ENCODE results near the gene NCR2. TPM values are rescaled to one million over a fixed set of nuclear protein-coding genes. Genes with fewer than 3 reads are reported as not detected.

The NCR2 gene, protein sequence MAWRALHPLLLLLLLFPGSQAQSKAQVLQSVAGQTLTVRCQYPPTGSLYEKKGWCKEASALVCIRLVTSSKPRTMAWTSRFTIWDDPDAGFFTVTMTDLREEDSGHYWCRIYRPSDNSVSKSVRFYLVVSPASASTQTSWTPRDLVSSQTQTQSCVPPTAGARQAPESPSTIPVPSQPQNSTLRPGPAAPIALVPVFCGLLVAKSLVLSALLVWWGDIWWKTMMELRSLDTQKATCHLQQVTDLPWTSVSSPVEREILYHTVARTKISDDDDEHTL
- total RNA-seq (2014; rRNA removed; shearing (Covaris generic)) (not detected in 2 replicates), total RNA-seq (2022) (not detected in 2 replicates), Bru-seq, nascent RNA (not detected), BruChase-seq, experiment 1, labeled RNA remaining after a 6-hour chase (not detected), BruChase-seq, experiment 2, labeled RNA remaining after a 2-hour chase (not detected)
- long read RNA-seq, result 0 reads

GRCh38 chr6:41335296-41335695, at the start of gene NCR2:
Gene NCR2, plus strand, starts transcription at chr6:41335608. Its CDS starts 269 bp downstream, at chr6:41335877.
- Histone ChIP-seq H4K20me1 (ENCODE audit: insufficient read depth, low read length) (no peaks in the 10 kb centered on the region), H3K27ac (ENCODE audit: low read depth, low read length, poor library complexity, severe bottlenecking) (no peak within 1 kb of the TSS), H3K4me3 (ENCODE audit: low read depth, low read length, poor library complexity, severe bottlenecking) (no peak within 1 kb of the TSS), H3K36me3 (ENCODE audit: insufficient read depth, low read length) (no peaks in the 10 kb centered on the region), H3K4me2 (ENCODE audit: low read length) (peak within 1 kb of the TSS; percentile 33), H2AFZ (ENCODE audit: low read length) (peak within 1 kb of the TSS; percentile 44; the same call in 1 of the 2 replicates), H3K4me1 (ENCODE audit: insufficient read depth, low read length, poor library complexity, severe bottlenecking) (peaks cover 14% of the 10 kb centered on the region), H3K79me2 (ENCODE audit: insufficient read depth, low read depth, low read length) (no peaks in the 10 kb centered on the region), H3K9me2 (ENCODE audit: insufficient read depth, low read length) (no peaks in the 10 kb centered on the region), H3K9me3 (ENCODE audit: low read length) (no peaks in the 10 kb centered on the region)
- POLR2A ChIA-PET, result no interaction called here
- DNase-seq (ENCODE audit: low spot score), result no peak
- CTCF ChIA-PET (ENCODE audit: unreplicated experiment), result no interaction called here
- BruUV-seq (replicated peaks), result no TSS peak
- intact Hi-C loops (cut with micrococcal nuclease; ENCODE audit: unreplicated experiment), result no loop called here
- TF ChIP-seq EZH2phosphoT487 (IDR thresholded peaks at IDR 0.05; ENCODE audit: borderline replicate concordance, low read depth, low read length) (no peak), CTCF (conservative IDR thresholded peaks at IDR 0.05; ENCODE audit: low read length) (no peak)

DNA sequence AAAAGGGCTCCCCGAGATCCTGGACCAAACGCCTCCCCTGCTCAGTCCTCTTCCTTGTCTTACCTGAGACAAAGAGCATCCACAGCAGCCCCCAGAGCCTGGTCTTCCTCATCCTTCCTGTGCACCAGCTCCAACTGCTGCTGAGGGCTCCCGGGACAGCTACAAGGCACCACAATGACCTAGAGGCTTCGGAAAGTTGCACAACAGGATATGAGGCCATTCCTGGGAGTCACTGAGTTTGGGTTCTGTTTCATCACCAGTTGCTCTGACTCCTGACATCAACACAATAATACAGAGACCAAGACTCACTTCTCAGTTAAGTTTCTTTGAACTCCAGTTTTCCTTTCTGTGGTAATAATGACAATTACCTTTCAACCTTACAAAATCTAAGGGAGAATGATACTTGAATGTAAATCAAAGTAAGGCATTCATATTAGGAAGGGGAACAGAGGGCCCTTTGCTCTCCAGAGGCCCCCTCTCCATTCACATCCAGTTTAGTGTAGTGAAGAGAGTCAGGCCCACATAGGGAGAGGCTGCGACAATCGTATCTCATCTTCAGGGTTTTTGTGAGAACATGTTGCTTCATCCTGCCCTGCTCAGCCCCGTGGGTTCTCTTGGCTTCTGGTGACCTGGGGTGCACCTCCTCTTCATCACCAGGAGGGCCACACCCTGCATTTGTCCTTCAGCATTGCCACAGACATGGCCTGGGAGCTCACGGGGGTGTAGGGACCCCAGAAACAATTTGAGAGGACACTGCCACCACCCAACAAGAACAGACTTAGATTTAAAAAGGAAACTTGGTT, 48.7 kb upstream of the NCR2 start, which contains the start of gene TREM1:
Gene TREM1 (minus strand): TSS at position 139 of the 803 bp plus-strand sequence. CDS start 27 bp downstream, at position 112.
- intact Hi-C loops (cut with micrococcal nuclease; ENCODE audit: unreplicated experiment), result no loop called here
- no peaks in the 10 kb centered on the region for H3K4me1 ChIP-seq (ENCODE audit: insufficient read depth, low read length, poor library complexity, severe bottlenecking)
- no peak for DNase-seq (ENCODE audit: low spot score)
- POLR2A ChIA-PET, result interaction anchor here (0.7 to 1.2 kb wide), 2 partner anchors 9 to 17 kb away, joined by 3 to 4 read pairs; no protein-coding TSS in a partner anchor
- H3K4me2 ChIP-seq (ENCODE audit: low read length), result no peak within 1 kb of the TSS
- H3K79me2 ChIP-seq (ENCODE audit: insufficient read depth, low read depth, low read length), result no peaks in the 10 kb centered on the region
- TF ChIP-seq CTCF (conservative IDR thresholded peaks at IDR 0.05; ENCODE audit: low read length), result no peak
- TF ChIP-seq EZH2phosphoT487 (IDR thresholded peaks at IDR 0.05; ENCODE audit: borderline replicate concordance, low read depth, low read length), result no peak
- H3K36me3 ChIP-seq (ENCODE audit: insufficient read depth, low read length), result no peaks in the 10 kb centered on the region
- no peak within 1 kb of the TSS for H3K4me3 ChIP-seq (ENCODE audit: low read depth, low read length, poor library complexity, severe bottlenecking)
- no peak within 1 kb of the TSS for H2AFZ ChIP-seq (ENCODE audit: low read length)
- H3K9me2 ChIP-seq (ENCODE audit: insufficient read depth, low read length), result no peaks in the 10 kb centered on the region
- CTCF ChIA-PET (ENCODE audit: unreplicated experiment), result no interaction called here
- H3K27ac ChIP-seq (ENCODE audit: low read depth, low read length, poor library complexity, severe bottlenecking), result no peak within 1 kb of the TSS
- H3K9me3 ChIP-seq (ENCODE audit: low read length), result no peaks in the 10 kb centered on the region
- H4K20me1 ChIP-seq (ENCODE audit: insufficient read depth, low read length), result no peaks in the 10 kb centered on the region
- BruUV-seq (replicated peaks), result no TSS peak

Data from OCI-LY7 (cell line).